ENCODE data around the gene USP17L22. TPM values are rescaled to one million over a fixed set of nuclear protein-coding genes. Genes with fewer than 3 reads are reported as not detected.
"Not testable (repeated sequence)": the region's sequence is repeated elsewhere in the genome, so short reads cannot be mapped to it uniquely, and the experiment has no call there.

The USP17L22 gene
- total RNA-seq, 1 experiment from 2014 or later = not detected

- H3K9ac ChIP-seq (ENCODE audit: low read length); H3K79me2 ChIP-seq (ENCODE audit: insufficient read depth, low read length); H3K4me1 ChIP-seq (ENCODE audit: control insufficient read depth in 1 of 2, insufficient read depth in 2 of 2, low read length in 2 of 2); H3K4me3 ChIP-seq (replicated peaks in 1 of 2; ENCODE audit: low read depth in 1 of 2, low read length in 2 of 2); H3K36me3 ChIP-seq (ENCODE audit: control insufficient read depth in 1 of 2, insufficient read depth in 2 of 2, low read length in 2 of 2); H2AFZ ChIP-seq (ENCODE audit: low read depth, low read length, poor library complexity, severe bottlenecking); H3K27me3 ChIP-seq (ENCODE audit: insufficient read depth, low read length); POLR2A ChIA-PET; ATAC-seq; H3K27ac ChIP-seq (ENCODE audit: low read depth, low read length); H4K20me1 ChIP-seq (ENCODE audit: insufficient read depth); DNase-seq (ENCODE audit: low read depth, low spot score); BruUV-seq (replicated peaks); RAD21 ChIA-PET (ENCODE audit: low non-redundant PET in 1 of 2, low total read pairs in 2 of 2, uncharacterized antibody in 2 of 2, unreplicated experiment in 2 of 2); H3K9me3 ChIP-seq (ENCODE audit: control insufficient read depth in 1 of 2, insufficient read depth in 1 of 2, low read depth in 1 of 2, low read length in 2 of 2); intact Hi-C loops (cut with micrococcal nuclease); H3K4me2 ChIP-seq (ENCODE audit: low read length); H3K9me2 ChIP-seq (ENCODE audit: insufficient read depth); CTCF ChIA-PET: not testable (repeated sequence)
These were observed 33.3 kb upstream of the USP17L22 start, which contains the start of gene USP17L15 for GRCh38 chr4:9234085-9234484. USP17L15 (plus strand) TSS chr4:9234385; CDS start chr4:9234385, 0 bp downstream.

GRCh38 chr4:9238461-9238860, 29.0 kb upstream of the USP17L22 start:
- H3K27me3 ChIP-seq (ENCODE audit: insufficient read depth, low read length); BruUV-seq (replicated peaks); RAD21 ChIA-PET (ENCODE audit: low non-redundant PET in 1 of 2, low total read pairs in 2 of 2, uncharacterized antibody in 2 of 2, unreplicated experiment in 2 of 2); H3K36me3 ChIP-seq (ENCODE audit: control insufficient read depth in 1 of 2, insufficient read depth in 2 of 2, low read length in 2 of 2); H4K20me1 ChIP-seq (ENCODE audit: insufficient read depth); H3K9me3 ChIP-seq (ENCODE audit: control insufficient read depth in 1 of 2, insufficient read depth in 1 of 2, low read depth in 1 of 2, low read length in 2 of 2); H3K9me2 ChIP-seq (ENCODE audit: insufficient read depth); DNase-seq (ENCODE audit: low read depth, low spot score); ATAC-seq; CTCF ChIA-PET; H3K79me2 ChIP-seq (ENCODE audit: insufficient read depth, low read length); H3K4me3 ChIP-seq (replicated peaks in 1 of 2; ENCODE audit: low read depth in 1 of 2, low read length in 2 of 2); H3K9ac ChIP-seq (ENCODE audit: low read length); H2AFZ ChIP-seq (ENCODE audit: low read depth, low read length, poor library complexity, severe bottlenecking); H3K4me1 ChIP-seq (ENCODE audit: control insufficient read depth in 1 of 2, insufficient read depth in 2 of 2, low read length in 2 of 2); intact Hi-C loops (cut with micrococcal nuclease); H3K27ac ChIP-seq (ENCODE audit: low read depth, low read length); H3K4me2 ChIP-seq (ENCODE audit: low read length); POLR2A ChIA-PET: not testable (repeated sequence)

- H3K9me3 ChIP-seq (ENCODE audit: control insufficient read depth in 1 of 2, insufficient read depth in 1 of 2, low read depth in 1 of 2, low read length in 2 of 2); H2AFZ ChIP-seq (ENCODE audit: low read depth, low read length, poor library complexity, severe bottlenecking); RAD21 ChIA-PET (ENCODE audit: low non-redundant PET in 1 of 2, low total read pairs in 2 of 2, uncharacterized antibody in 2 of 2, unreplicated experiment in 2 of 2); H3K4me3 ChIP-seq (replicated peaks in 1 of 2; ENCODE audit: low read depth in 1 of 2, low read length in 2 of 2); H3K79me2 ChIP-seq (ENCODE audit: insufficient read depth, low read length); DNase-seq (ENCODE audit: low read depth, low spot score); POLR2A ChIA-PET; H3K36me3 ChIP-seq (ENCODE audit: control insufficient read depth in 1 of 2, insufficient read depth in 2 of 2, low read length in 2 of 2); H3K27ac ChIP-seq (ENCODE audit: low read depth, low read length); BruUV-seq (replicated peaks); H3K4me2 ChIP-seq (ENCODE audit: low read length); H3K4me1 ChIP-seq (ENCODE audit: control insufficient read depth in 1 of 2, insufficient read depth in 2 of 2, low read length in 2 of 2); H3K9me2 ChIP-seq (ENCODE audit: insufficient read depth); H3K27me3 ChIP-seq (ENCODE audit: insufficient read depth, low read length); intact Hi-C loops (cut with micrococcal nuclease); H4K20me1 ChIP-seq (ENCODE audit: insufficient read depth); H3K9ac ChIP-seq (ENCODE audit: low read length); CTCF ChIA-PET; ATAC-seq: not testable (repeated sequence)
These were observed 23.8 kb upstream of the USP17L22 start, which contains the start of gene USP17L17 for GRCh38 chr4:9243579-9243978. USP17L17 (plus strand) TSS chr4:9243879; CDS start chr4:9243879, 0 bp downstream.

- H3K79me2 ChIP-seq (ENCODE audit: insufficient read depth, low read length); CTCF ChIA-PET; ATAC-seq; RAD21 ChIA-PET (ENCODE audit: low non-redundant PET in 1 of 2, low total read pairs in 2 of 2, uncharacterized antibody in 2 of 2, unreplicated experiment in 2 of 2); H3K9me3 ChIP-seq (ENCODE audit: control insufficient read depth in 1 of 2, insufficient read depth in 1 of 2, low read depth in 1 of 2, low read length in 2 of 2); H3K9me2 ChIP-seq (ENCODE audit: insufficient read depth); H3K9ac ChIP-seq (ENCODE audit: low read length); H4K20me1 ChIP-seq (ENCODE audit: insufficient read depth); intact Hi-C loops (cut with micrococcal nuclease); H3K27ac ChIP-seq (ENCODE audit: low read depth, low read length); BruUV-seq (replicated peaks); H2AFZ ChIP-seq (ENCODE audit: low read depth, low read length, poor library complexity, severe bottlenecking); POLR2A ChIA-PET; H3K4me2 ChIP-seq (ENCODE audit: low read length); H3K4me1 ChIP-seq (ENCODE audit: control insufficient read depth in 1 of 2, insufficient read depth in 2 of 2, low read length in 2 of 2); DNase-seq (ENCODE audit: low read depth, low spot score); H3K27me3 ChIP-seq (ENCODE audit: insufficient read depth, low read length); H3K36me3 ChIP-seq (ENCODE audit: control insufficient read depth in 1 of 2, insufficient read depth in 2 of 2, low read length in 2 of 2); H3K4me3 ChIP-seq (replicated peaks in 1 of 2; ENCODE audit: low read depth in 1 of 2, low read length in 2 of 2): not testable (repeated sequence)
These were observed 19.3 kb upstream of the USP17L22 start, which contains the start of gene USP17L18 for GRCh38 chr4:9247953-9248680. USP17L18 (plus strand) TSS chr4:9248630; CDS start chr4:9248630, 0 bp downstream.
